Spleen (tissue), 7 donors: ENCODE results near the gene CPLANE1.
"Not testable (repeated sequence)": the region's sequence is repeated elsewhere in the genome, so short reads cannot be mapped to it uniquely, and the experiment has no call there.

ENCODE experiments used
- CTCF ChIP-seq, 11 experiments: fragments of 200-600 bp in 7 of 11; fragments of 450-650 bp in 4 of 11; sonication (generic) in 4 of 11; IDR thresholded peaks in 8 of 11; conservative IDR thresholded peaks in 3 of 11; 1 replicate in 7 of 11; 2 replicates in 4 of 11; pipeline versions ENCODE4 v1.4.0 to v1.8.0; 2016 to 2021; ENCODE audit warnings: antibody characterized with exemption in 11 of 11, inconsistent platforms in 4 of 11, mild to moderate bottlenecking in 1 of 11
- POLR2A ChIP-seq, 3 donors: fragments of 450-650 bp; IDR thresholded peaks; one replicate each; pipeline ENCODE4 v1.5.1; 2017; ENCODE audit warnings: antibody characterized with exemption in 3 of 3, mild to moderate bottlenecking in 1 of 3
- POLR2AphosphoS5 ChIP-seq, 3 donors: sonication (generic); formaldehyde crosslinking; IDR thresholded peaks; one replicate each; pipeline ENCODE4 v1.5.1; 2017; ENCODE audit warnings: antibody characterized with exemption in 3 of 3
- donor health status: DM: no; HTN: no; CAD: no; lungs with moderate emphysema.
- donor health status: DM: no; HTN: no; CAD: no.
- donor health status: DM: no; HTN: no; CAD: no.

- TF ChIP-seq CTCF (IDR thresholded peaks at IDR 0.05 in 8 of 11, conservative IDR thresholded peaks at IDR 0.05 in 3 of 11); POLR2A (IDR thresholded peaks at IDR 0.05); POLR2AphosphoS5 (IDR thresholded peaks at IDR 0.05): not testable (repeated sequence)
Measured at GRCh38 chr5:37086026-37086425, 163.2 kb downstream of the CPLANE1 start.
